Neural progenitor cell (in vitro differentiated cells): ENCODE data around the gene KLHL40. TPM values are rescaled to one million over a fixed set of nuclear protein-coding genes. Genes with fewer than 3 reads are reported as not detected.

ENCODE experiments used
- DNase-seq: peaks from one replicate; pipeline ENCODE4 v3.0.0-alpha.2; 2016; ENCODE audit warnings: low spot score
- H2AFZ ChIP-seq: fragments of 200-600 bp; sonication (generic); replicated peaks from 2 replicates; pipeline ENCODE4 v1.6.1; 2016; ENCODE audit warnings: antibody characterized with exemption
- H3F3A ChIP-seq: fragments of 200-600 bp; sonication (generic); 2 replicates; pipeline ENCODE4 v1.6.1; 2016; ENCODE audit warnings: antibody characterized with exemption, low read depth
- H3K27ac ChIP-seq: fragments of 200-600 bp; sonication (generic); 2 replicates; pipeline ENCODE4 v1.5.1; 2016; ENCODE audit warnings: mild to moderate bottlenecking
- H3K27me3 ChIP-seq: fragments of 200-600 bp; sonication (generic); 2 replicates; pipeline ENCODE4 v1.6.1; 2016; ENCODE audit warnings: mild to moderate bottlenecking, moderate library complexity
- H3K36me3 ChIP-seq: fragments of 200-600 bp; sonication (generic); 2 replicates; pipeline ENCODE4 v1.5.1; 2016
- H3K4me1 ChIP-seq: fragments of 200-600 bp; sonication (generic); 2 replicates; pipeline ENCODE4 v1.6.1; 2016; ENCODE audit warnings: mixed run types
- H3K4me2 ChIP-seq: fragments of 200-600 bp; sonication (generic); 2 replicates; pipeline ENCODE4 v1.6.1; 2016
- H3K4me3 ChIP-seq: fragments of 200-600 bp; sonication (generic); 2 replicates; pipeline ENCODE4 v1.5.1; 2016
- H3K79me2 ChIP-seq: fragments of 200-600 bp; sonication (generic); 2 replicates; pipeline ENCODE4 v1.6.1; 2016; ENCODE audit warnings: low read depth
- H3K9ac ChIP-seq: fragments of 200-600 bp; sonication (generic); 2 replicates; pipeline ENCODE4 v1.6.1; 2016
- H3K9me3 ChIP-seq: fragments of 200-600 bp; sonication (generic); 2 replicates; pipeline ENCODE4 v1.5.1; 2016; ENCODE audit warnings: low read depth
- H4K20me1 ChIP-seq: fragments of 200-600 bp; sonication (generic); 2 replicates; pipeline ENCODE4 v1.6.1; 2016; ENCODE audit warnings: low read depth
- H3K27ac Mint-ChIP-seq: 3 replicates; pipeline ENCODE4 v1.8.0; 2021; ENCODE audit warnings: mixed read lengths
- H3K27me3 Mint-ChIP-seq: 2 replicates; pipeline ENCODE4 v1.8.0; 2022; ENCODE audit warnings: low read depth, mild to moderate bottlenecking, inconsistent platforms, moderate library complexity, mixed read lengths; ENCODE audit not compliant: insufficient read depth
- H3K36me3 Mint-ChIP-seq: 3 replicates; pipeline ENCODE4 v1.8.0; 2021; ENCODE audit warnings: mixed read lengths
- H3K4me1 Mint-ChIP-seq: 3 replicates; pipeline ENCODE4 v1.8.0; 2021; ENCODE audit warnings: mixed read lengths
- H3K4me3 Mint-ChIP-seq: 3 replicates; pipeline ENCODE4 v1.8.0; 2021; ENCODE audit warnings: mild to moderate bottlenecking, moderate library complexity, mixed read lengths
- H3K9me3 Mint-ChIP-seq: 3 replicates; pipeline ENCODE4 v1.8.0; 2020; ENCODE audit warnings: mixed read lengths
- EZH2 ChIP-seq: fragments of 200-600 bp; sonication (generic); IDR thresholded peaks from 2 replicates; pipeline ENCODE4 v1.6.1; 2017; ENCODE audit warnings: antibody characterized with exemption, mild to moderate bottlenecking, moderate library complexity
- EZH2phosphoT487 ChIP-seq: fragments of 200-600 bp; sonication (generic); IDR thresholded peaks from 2 replicates; pipeline ENCODE4 v1.6.1; 2017; ENCODE audit warnings: antibody characterized with exemption
- total RNA-seq: library from RNA; depleted of rRNA; stranded (reverse); fragments of >200 nt; gene quantifications from 2 replicates; pipeline ENCODE4 v1.2.3, GENCODE V29; 2015; ENCODE audit warnings: low replicate concordance
- TF ChIP-seq, protein P1 (sequence below): fragments of 200-600 bp; sonication (generic); IDR thresholded peaks from 2 replicates; pipeline ENCODE4 v1.5.1; 2017; ENCODE audit warnings: antibody characterized with exemption, mild to moderate bottlenecking

KLHL40 gene
- total RNA-seq, 1 donor from 2014 or later: not detected

DNA sequence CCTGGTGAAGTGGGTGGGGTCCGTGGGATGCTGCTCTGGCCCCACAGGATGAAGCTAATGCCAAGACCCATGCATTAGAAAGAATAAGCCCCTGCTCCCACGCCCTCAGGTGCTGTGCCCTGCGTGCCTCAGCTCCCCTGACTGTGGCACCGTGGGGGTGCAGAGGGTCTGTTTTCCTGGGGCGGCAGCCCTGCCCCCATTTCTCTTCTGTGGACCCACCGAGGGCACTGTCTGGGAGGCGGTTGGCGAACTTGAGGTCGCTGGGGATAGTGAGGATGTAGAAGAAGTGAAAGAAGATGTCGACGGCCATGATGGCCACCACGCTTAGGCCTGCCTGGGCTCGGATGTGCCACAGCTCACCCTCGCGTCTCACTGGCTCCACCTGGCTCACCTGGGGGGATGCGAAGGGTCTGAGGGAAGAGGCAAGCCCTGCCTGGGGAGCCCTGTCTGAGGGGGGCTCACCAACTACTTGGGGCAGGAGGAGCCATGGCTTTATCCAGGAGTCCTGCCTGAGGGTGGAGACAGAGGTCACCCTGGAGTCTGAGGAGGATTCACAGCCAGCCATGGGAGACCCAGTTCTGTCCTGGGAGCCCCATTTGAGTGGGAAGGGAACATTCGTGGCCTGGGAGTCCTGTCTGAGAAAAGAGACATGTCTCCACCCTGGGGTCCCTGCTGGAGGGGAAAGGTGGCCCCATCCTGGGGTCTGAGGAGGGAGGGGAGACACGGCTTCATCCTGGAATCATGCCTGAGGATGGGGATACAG lies 12.1 kb downstream of the KLHL40 start:
- H3K36me3 ChIP-seq: no peaks in the 10 kb centered on the region
- H3K4me3 ChIP-seq: no peak overlapping the region
- no peak for DNase-seq
- no peak overlapping the region for H3K9ac ChIP-seq
- Mint-ChIP-seq H3K27me3 (peaks cover 5% of the 10 kb centered on the region), H3K9me3 (peaks cover 2% of the 10 kb centered on the region), H3K4me1 (no peaks in the 10 kb centered on the region), H3K27ac (no peak overlapping the region), H3K4me3 (no peak overlapping the region), H3K36me3 (no peaks in the 10 kb centered on the region)
- no peak overlapping the region for H3K27ac ChIP-seq
- no peaks in the 10 kb centered on the region for H3K9me3 ChIP-seq
- no peak overlapping the region for H3K4me2 ChIP-seq
- H2AFZ ChIP-seq: no peak overlapping the region
- no peak for TF ChIP-seq EZH2phosphoT487
- TF ChIP-seq EZH2: no peak
- TF ChIP-seq, protein P1, sequence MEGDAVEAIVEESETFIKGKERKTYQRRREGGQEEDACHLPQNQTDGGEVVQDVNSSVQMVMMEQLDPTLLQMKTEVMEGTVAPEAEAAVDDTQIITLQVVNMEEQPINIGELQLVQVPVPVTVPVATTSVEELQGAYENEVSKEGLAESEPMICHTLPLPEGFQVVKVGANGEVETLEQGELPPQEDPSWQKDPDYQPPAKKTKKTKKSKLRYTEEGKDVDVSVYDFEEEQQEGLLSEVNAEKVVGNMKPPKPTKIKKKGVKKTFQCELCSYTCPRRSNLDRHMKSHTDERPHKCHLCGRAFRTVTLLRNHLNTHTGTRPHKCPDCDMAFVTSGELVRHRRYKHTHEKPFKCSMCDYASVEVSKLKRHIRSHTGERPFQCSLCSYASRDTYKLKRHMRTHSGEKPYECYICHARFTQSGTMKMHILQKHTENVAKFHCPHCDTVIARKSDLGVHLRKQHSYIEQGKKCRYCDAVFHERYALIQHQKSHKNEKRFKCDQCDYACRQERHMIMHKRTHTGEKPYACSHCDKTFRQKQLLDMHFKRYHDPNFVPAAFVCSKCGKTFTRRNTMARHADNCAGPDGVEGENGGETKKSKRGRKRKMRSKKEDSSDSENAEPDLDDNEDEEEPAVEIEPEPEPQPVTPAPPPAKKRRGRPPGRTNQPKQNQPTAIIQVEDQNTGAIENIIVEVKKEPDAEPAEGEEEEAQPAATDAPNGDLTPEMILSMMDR: no peak
- no peaks in the 10 kb centered on the region for H3K4me1 ChIP-seq
- H3K27me3 ChIP-seq: no peaks in the 10 kb centered on the region
- no peaks in the 10 kb centered on the region for H3K79me2 ChIP-seq
- H4K20me1 ChIP-seq: peaks cover 14% of the 10 kb centered on the region
- no peaks in the 10 kb centered on the region for H3F3A ChIP-seq

DNA sequence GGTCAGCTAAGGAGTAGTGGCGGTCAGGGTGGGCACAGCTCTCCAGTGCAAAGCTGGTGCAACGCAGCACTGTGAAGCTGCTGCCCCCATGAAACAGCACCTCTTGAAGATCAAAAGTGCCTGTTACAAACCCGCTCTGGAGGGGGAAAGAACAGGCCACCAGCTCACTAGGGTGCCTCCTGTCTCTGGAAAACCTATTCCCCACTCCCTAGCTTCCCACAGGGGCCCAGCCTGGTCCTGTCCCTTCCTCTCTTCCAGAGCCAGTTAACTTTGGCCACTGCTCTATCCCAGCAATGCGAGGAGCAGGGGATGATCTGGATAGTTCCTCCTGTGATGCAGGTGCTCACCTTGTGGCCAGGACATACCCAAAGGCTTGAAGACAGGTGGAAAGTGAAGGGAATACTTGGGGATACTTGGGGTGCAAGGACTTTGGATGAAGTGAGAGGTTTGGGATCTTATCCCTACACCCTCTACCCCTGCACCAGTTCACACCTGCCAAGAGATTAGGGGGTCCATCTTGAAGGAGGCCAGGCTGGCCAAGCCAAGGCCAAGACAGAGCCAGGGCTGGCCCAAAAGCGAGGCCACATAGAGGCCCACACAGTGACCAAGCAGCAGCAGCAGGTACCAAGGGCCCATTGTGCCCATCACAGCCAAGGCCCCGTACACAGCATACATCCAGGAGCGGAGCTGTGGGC lies 13.0 kb downstream of the KLHL40 start:
- no peak for TF ChIP-seq EZH2
- no peak for TF ChIP-seq EZH2phosphoT487
- TF ChIP-seq, protein P1: no peak
- H3F3A ChIP-seq: no peaks in the 10 kb centered on the region
- H3K36me3 ChIP-seq: no peaks in the 10 kb centered on the region
- Mint-ChIP-seq H3K36me3 (no peaks in the 10 kb centered on the region), H3K9me3 (peaks cover 2% of the 10 kb centered on the region), H3K27me3 (peaks cover 5% of the 10 kb centered on the region), H3K4me1 (no peaks in the 10 kb centered on the region), H3K4me3 (no peak overlapping the region), H3K27ac (no peak overlapping the region)
- no peak overlapping the region for H3K27ac ChIP-seq
- peaks cover 14% of the 10 kb centered on the region for H4K20me1 ChIP-seq
- no peak overlapping the region for H3K9ac ChIP-seq
- no peak for DNase-seq
- no peaks in the 10 kb centered on the region for H3K9me3 ChIP-seq
- H3K4me2 ChIP-seq: no peak overlapping the region
- H2AFZ ChIP-seq: no peak overlapping the region
- H3K4me3 ChIP-seq: no peak overlapping the region
- H3K27me3 ChIP-seq: no peaks in the 10 kb centered on the region
- no peaks in the 10 kb centered on the region for H3K79me2 ChIP-seq
- no peaks in the 10 kb centered on the region for H3K4me1 ChIP-seq

DNA sequence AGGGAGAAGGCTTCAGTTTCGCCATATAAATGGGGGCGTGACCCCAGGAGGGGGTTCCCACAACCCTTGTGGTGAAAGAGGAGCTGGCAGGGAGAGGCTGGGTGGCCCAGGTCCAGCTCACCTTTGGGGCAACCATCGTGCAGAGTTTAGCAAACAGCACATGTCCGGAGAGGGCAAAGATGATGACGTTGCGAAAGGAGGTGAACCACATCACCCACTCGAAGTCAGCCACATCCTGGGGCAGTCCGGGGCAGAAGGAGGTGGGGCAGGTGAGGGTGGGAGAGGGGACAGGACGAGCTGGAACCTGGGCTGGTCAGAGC lies 13.5 kb downstream of the KLHL40 start:
- TF ChIP-seq, protein P1: no peak
- no peak for TF ChIP-seq EZH2phosphoT487
- no peak for TF ChIP-seq EZH2
- H3K27me3 ChIP-seq: no peaks in the 10 kb centered on the region
- no peak overlapping the region for H3K9ac ChIP-seq
- no peaks in the 10 kb centered on the region for H3K79me2 ChIP-seq
- peaks cover 2% of the 10 kb centered on the region for H3K9me3 Mint-ChIP-seq
- no peak overlapping the region for H3K27ac Mint-ChIP-seq
- no peaks in the 10 kb centered on the region for H3K36me3 ChIP-seq
- H3K27me3 Mint-ChIP-seq: peaks cover 9% of the 10 kb centered on the region
- H3K4me3 Mint-ChIP-seq: no peak overlapping the region
- no peaks in the 10 kb centered on the region for H3K4me1 Mint-ChIP-seq
- H3K27ac ChIP-seq: no peak overlapping the region
- peaks cover 14% of the 10 kb centered on the region for H4K20me1 ChIP-seq
- no peak overlapping the region for H3K4me2 ChIP-seq
- H3K36me3 Mint-ChIP-seq: no peaks in the 10 kb centered on the region
- H3F3A ChIP-seq: no peaks in the 10 kb centered on the region
- no peak overlapping the region for H3K4me3 ChIP-seq
- DNase-seq: no peak
- no peak overlapping the region for H2AFZ ChIP-seq
- H3K4me1 ChIP-seq: no peaks in the 10 kb centered on the region
- H3K9me3 ChIP-seq: no peaks in the 10 kb centered on the region
